ENCODE data around the gene AKAP9.
"Not testable (repeated sequence)": the region's sequence is repeated elsewhere in the genome, so short reads cannot be mapped to it uniquely, and the experiment has no call there.

DNA sequence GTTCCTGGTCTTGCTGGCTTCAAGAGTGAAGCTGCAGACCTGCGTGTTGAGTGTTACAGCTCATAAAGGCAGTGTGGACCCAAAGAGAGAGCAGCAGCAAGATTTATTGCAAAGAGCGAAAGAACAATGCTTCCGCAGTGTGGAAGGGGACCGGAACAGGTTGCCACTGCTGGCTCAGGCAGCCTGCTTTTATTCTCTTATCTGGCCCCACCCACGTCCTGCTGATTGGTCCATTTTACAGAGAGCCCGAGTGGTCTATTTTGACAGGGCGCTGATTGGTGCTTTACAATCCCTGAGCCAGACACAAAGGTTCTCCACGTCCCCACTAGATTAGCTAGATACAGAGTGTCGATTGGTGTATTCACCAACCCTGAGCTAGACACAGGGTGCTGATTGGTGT, 202.1 kb downstream of the AKAP9 start:
- TF ChIP-seq, protein P1, sequence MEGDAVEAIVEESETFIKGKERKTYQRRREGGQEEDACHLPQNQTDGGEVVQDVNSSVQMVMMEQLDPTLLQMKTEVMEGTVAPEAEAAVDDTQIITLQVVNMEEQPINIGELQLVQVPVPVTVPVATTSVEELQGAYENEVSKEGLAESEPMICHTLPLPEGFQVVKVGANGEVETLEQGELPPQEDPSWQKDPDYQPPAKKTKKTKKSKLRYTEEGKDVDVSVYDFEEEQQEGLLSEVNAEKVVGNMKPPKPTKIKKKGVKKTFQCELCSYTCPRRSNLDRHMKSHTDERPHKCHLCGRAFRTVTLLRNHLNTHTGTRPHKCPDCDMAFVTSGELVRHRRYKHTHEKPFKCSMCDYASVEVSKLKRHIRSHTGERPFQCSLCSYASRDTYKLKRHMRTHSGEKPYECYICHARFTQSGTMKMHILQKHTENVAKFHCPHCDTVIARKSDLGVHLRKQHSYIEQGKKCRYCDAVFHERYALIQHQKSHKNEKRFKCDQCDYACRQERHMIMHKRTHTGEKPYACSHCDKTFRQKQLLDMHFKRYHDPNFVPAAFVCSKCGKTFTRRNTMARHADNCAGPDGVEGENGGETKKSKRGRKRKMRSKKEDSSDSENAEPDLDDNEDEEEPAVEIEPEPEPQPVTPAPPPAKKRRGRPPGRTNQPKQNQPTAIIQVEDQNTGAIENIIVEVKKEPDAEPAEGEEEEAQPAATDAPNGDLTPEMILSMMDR (IDR thresholded peaks at IDR 0.05; ENCODE audit: low read depth, low read length): not testable (repeated sequence)
- TF ChIP-seq MYC (IDR thresholded peaks at IDR 0.05; ENCODE audit: low read depth, low read length); POLR2A (IDR thresholded peaks at IDR 0.05; ENCODE audit: extremely low read depth, insufficient read length): not testable (repeated sequence)
- TF ChIP-seq, protein P2, sequence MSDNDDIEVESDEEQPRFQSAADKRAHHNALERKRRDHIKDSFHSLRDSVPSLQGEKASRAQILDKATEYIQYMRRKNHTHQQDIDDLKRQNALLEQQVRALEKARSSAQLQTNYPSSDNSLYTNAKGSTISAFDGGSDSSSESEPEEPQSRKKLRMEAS (IDR thresholded peaks at IDR 0.05; ENCODE audit: low read depth, low read length): not testable (repeated sequence)
